ENCODE measurements around the gene NPR3. TPM values are rescaled to one million over a fixed set of nuclear protein-coding genes. Genes with fewer than 3 reads are reported as not detected.
A peak's percentile ranks its signal among the peaks of the same experiment; 100 is the strongest.

Gene NPR3
- polyA plus RNA-seq, 1 of the 3 experiments (the other 2 are of a cell fraction): 35.8 TPM

DNA sequence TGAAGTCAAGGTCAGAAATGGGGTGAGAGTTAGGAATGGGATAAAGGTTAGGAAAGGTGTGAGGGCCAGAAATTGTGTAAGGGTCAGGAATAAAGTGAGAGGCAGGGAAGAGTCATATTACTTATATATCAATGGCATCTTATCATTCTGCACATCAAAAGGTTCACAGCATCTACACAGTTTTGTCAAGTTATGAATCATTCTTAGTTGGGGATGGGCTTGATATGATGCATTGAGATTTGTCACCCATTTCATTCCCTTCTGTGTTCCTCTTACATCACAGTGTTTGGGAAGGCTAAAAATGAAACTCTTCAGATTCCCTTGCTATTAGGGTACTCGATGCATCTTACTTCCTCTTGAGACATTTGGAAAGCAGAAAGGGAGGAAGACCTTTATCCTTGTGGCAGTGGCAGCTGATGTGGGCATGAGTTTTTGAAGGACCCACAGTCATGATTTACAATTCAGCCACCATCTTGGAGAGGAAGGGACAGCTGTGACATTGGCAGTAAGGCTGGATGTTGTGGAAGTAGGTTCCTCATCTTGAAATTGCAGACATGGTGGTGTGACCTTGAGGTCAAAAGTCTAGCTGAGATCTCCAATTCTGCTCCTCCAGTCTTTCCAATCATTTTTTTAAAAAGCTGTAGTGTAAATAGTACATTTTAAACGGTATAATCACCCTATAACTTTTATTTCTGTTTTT is 24.2 kb upstream of the NPR3 start:
- TF ChIP-seq RFX5 (IDR thresholded peaks at IDR 0.05; ENCODE audit: low read length) (no peak), FOSL2 (IDR thresholded peaks at IDR 0.05; ENCODE audit: borderline replicate concordance, low read depth) (0 out of 2 replicates have a peak, but pooled peaks have one; percentile 20), REST (IDR thresholded peaks at IDR 0.05; ENCODE audit: low read depth, low read length) (no peak)
- TF ChIP-seq, protein P1, sequence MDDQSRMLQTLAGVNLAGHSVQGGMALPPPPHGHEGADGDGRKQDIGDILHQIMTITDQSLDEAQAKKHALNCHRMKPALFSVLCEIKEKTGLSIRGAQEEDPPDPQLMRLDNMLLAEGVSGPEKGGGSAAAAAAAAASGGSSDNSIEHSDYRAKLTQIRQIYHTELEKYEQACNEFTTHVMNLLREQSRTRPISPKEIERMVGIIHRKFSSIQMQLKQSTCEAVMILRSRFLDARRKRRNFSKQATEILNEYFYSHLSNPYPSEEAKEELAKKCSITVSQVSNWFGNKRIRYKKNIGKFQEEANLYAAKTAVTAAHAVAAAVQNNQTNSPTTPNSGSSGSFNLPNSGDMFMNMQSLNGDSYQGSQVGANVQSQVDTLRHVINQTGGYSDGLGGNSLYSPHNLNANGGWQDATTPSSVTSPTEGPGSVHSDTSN (IDR thresholded peaks at IDR 0.05): 0 out of 2 replicates have a peak, but pooled peaks have one; percentile 23
- Histone ChIP-seq H3K4me2 (peak overlapping the region; percentile 32; the same call in 1 of the 2 replicates), H2AFZ (ENCODE audit: low read depth) (peak overlapping the region; percentile 13; the same call in 1 of the 2 replicates), H3K4me1 (ENCODE audit: control insufficient read depth in 1 of 2, insufficient read depth in 2 of 2, low read depth in 1 of 2, low read length in 1 of 2) (peaks cover 6 to 11% of the 10 kb centered on the region in 2 experiments; a peak in 3 of 4 replicates), H3K9ac (no peak overlapping the region), H3K36me3 (replicated peaks in 1 of 2; ENCODE audit: control insufficient read depth in 1 of 2, insufficient read depth in 2 of 2, low read length in 1 of 2) (no peaks in the 10 kb centered on the region), H3K27ac (ENCODE audit: low read depth in 2 of 2, low read length in 1 of 2) (peak overlapping the region in 1 of 2 experiments; percentile 79; a peak in 2 of 4 replicates), H3K9me2 (no peaks in the 10 kb centered on the region), H3K27me3 (ENCODE audit: insufficient read depth) (no peaks in the 10 kb centered on the region), H3F3A (replicated peaks; ENCODE audit: insufficient read depth) (peaks cover 20% of the 10 kb centered on the region), H3K9me3 (0 out of 2 replicates have a peak, but pooled peaks cover 3% of the 10 kb centered on the region), H4K20me1 (ENCODE audit: insufficient read depth) (no peaks in the 10 kb centered on the region), H3K79me2 (ENCODE audit: insufficient read depth) (no peaks in the 10 kb centered on the region), H3K4me3 (ENCODE audit: low read depth in 2 of 2, low read length in 1 of 2) (no peak overlapping the region)
- ChIA-PET CTCF (interaction anchor here (1.1 kb wide), 1 partner anchor 19 kb away, joined by 3 read pairs; no protein-coding TSS in a partner anchor), POLR2A (no interaction called here)
- under 1% methylated on average over 2 of the region's 2 CpGs for WGBS (ENCODE audit: low lambda C conversion rate)
- DNase-seq: no peak

DNA sequence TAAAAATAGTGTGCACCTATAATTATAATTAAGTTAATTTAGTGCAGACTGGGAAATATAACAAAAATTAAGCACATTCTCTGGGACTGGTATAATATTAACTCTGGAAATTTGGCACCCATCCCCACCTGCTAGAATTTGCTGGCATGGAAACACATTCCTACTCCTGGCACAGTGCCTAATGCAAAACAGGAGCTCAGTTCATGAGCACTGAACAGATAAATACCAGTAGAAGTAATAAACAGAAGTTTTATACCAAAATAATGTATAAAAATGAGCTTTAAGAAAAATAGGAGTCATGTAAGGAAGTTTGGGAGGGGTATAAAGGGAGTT is 23.7 kb upstream of the NPR3 start:
- no peak overlapping the region for H3K4me3 ChIP-seq (ENCODE audit: low read depth in 2 of 2, low read length in 1 of 2)
- ChIA-PET POLR2A (no interaction called here), CTCF (interaction anchor here (1.1 kb wide), 1 partner anchor 20 kb away, joined by 3 read pairs; no protein-coding TSS in a partner anchor)
- no peak overlapping the region for H2AFZ ChIP-seq (ENCODE audit: low read depth)
- H3K4me2 ChIP-seq: no peak overlapping the region; the same call in 1 of the 2 replicates
- peak; percentile 29 for DNase-seq
- no peaks in the 10 kb centered on the region for H4K20me1 ChIP-seq (ENCODE audit: insufficient read depth)
- H3K36me3 ChIP-seq (replicated peaks in 1 of 2; ENCODE audit: control insufficient read depth in 1 of 2, insufficient read depth in 2 of 2, low read length in 1 of 2): no peaks in the 10 kb centered on the region
- H3K4me1 ChIP-seq (ENCODE audit: control insufficient read depth in 1 of 2, insufficient read depth in 2 of 2, low read depth in 1 of 2, low read length in 1 of 2): peaks cover 6 to 11% of the 10 kb centered on the region in 2 experiments; a peak in 3 of 4 replicates
- no peaks in the 10 kb centered on the region for H3K79me2 ChIP-seq (ENCODE audit: insufficient read depth)
- no peak overlapping the region for H3K9ac ChIP-seq
- H3K9me3 ChIP-seq: 0 out of 2 replicates have a peak, but pooled peaks cover 3% of the 10 kb centered on the region
- peak overlapping the region in 1 of 2 experiments; percentile 83; a peak in 2 of 4 replicates for H3K27ac ChIP-seq (ENCODE audit: low read depth in 2 of 2, low read length in 1 of 2)
- H3K27me3 ChIP-seq (ENCODE audit: insufficient read depth): no peaks in the 10 kb centered on the region
- peaks cover 24% of the 10 kb centered on the region for H3F3A ChIP-seq (replicated peaks; ENCODE audit: insufficient read depth)
- no peaks in the 10 kb centered on the region for H3K9me2 ChIP-seq
- TF ChIP-seq FOSL2 (IDR thresholded peaks at IDR 0.05; ENCODE audit: borderline replicate concordance, low read depth): no peak
- peak; percentile 34; the same call in 1 of the 2 replicates for TF ChIP-seq POLR2AphosphoS5 (IDR thresholded peaks at IDR 0.05; ENCODE audit: low read depth, low read length)
- TF ChIP-seq RXRA (IDR thresholded peaks at IDR 0.05; ENCODE audit: borderline replicate concordance, low read depth): 0 out of 2 replicates have a peak, but pooled peaks have one; percentile 11
- no peak for TF ChIP-seq RAD21 (IDR thresholded peaks at IDR 0.05; ENCODE audit: low read length)
- no peak for TF ChIP-seq EZH2phosphoT487 (IDR thresholded peaks at IDR 0.05; ENCODE audit: borderline replicate concordance, low read depth)
- no peak for TF ChIP-seq USF2 (IDR thresholded peaks at IDR 0.05; ENCODE audit: borderline replicate concordance, low read depth, low read length)
- TF ChIP-seq, protein P2, sequence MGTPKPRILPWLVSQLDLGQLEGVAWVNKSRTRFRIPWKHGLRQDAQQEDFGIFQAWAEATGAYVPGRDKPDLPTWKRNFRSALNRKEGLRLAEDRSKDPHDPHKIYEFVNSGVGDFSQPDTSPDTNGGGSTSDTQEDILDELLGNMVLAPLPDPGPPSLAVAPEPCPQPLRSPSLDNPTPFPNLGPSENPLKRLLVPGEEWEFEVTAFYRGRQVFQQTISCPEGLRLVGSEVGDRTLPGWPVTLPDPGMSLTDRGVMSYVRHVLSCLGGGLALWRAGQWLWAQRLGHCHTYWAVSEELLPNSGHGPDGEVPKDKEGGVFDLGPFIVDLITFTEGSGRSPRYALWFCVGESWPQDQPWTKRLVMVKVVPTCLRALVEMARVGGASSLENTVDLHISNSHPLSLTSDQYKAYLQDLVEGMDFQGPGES (IDR thresholded peaks at IDR 0.05; ENCODE audit: low read depth, low read length): no peak
- no peak for TF ChIP-seq SIN3A (IDR thresholded peaks at IDR 0.05; ENCODE audit: borderline replicate concordance, low read depth, low read length)
- TF ChIP-seq, protein P3, sequence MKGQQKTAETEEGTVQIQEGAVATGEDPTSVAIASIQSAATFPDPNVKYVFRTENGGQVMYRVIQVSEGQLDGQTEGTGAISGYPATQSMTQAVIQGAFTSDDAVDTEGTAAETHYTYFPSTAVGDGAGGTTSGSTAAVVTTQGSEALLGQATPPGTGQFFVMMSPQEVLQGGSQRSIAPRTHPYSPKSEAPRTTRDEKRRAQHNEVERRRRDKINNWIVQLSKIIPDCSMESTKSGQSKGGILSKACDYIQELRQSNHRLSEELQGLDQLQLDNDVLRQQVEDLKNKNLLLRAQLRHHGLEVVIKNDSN (IDR thresholded peaks at IDR 0.05; ENCODE audit: borderline replicate concordance, low read depth): no peak
- TF ChIP-seq CHD2 (IDR thresholded peaks at IDR 0.05; ENCODE audit: low read length, partially characterized antibody): no peak
- no peak for TF ChIP-seq FOXM1 (IDR thresholded peaks at IDR 0.05; ENCODE audit: low read depth)
- no peak for TF ChIP-seq ZBTB33 (IDR thresholded peaks at IDR 0.05; ENCODE audit: borderline replicate concordance, low read depth)
